ENCODE results near the gene SIDT1. TPM values are rescaled to one million over a fixed set of nuclear protein-coding genes. Genes with fewer than 3 reads are reported as not detected.

Gene SIDT1
- total RNA-seq, 1 experiment from 2014 or later: not detected

DNA sequence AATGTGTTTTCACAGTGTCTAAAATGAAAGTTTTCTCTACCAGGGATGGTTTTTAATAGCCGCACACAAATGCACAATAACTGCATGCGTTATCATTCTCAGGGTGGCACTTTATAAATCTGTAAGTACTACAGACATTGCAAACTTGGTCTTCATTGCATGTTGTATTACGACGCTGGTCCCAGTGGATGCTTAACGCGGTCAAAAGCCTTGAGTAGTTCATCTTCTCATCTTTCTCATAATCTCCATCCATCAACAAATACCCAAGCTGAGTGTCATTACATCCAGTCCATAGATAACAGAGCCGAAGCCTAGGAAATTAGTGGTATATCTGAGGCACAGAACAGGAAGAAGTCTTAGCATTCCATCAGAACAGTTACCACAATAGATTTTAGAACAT lies 91.5 kb downstream of the SIDT1 start:
- no peak overlapping the region for H2AFZ ChIP-seq (ENCODE audit: low read length)
- no peaks in the 10 kb centered on the region for H3K9me3 ChIP-seq (ENCODE audit: control insufficient read depth, low read depth, low read length)
- no peak overlapping the region for H2BK15ac ChIP-seq (ENCODE audit: low read depth, low read length)
- no peaks in the 10 kb centered on the region for H3K9me3 Mint-ChIP-seq
- H3K4ac ChIP-seq (ENCODE audit: low read depth, low read length): no peak overlapping the region
- no peak overlapping the region for H3K56ac ChIP-seq (ENCODE audit: insufficient read length, low read depth, low read length)
- H3K79me2 ChIP-seq (ENCODE audit: insufficient read depth, low read length): no peaks in the 10 kb centered on the region
- no peak overlapping the region for H2AK5ac ChIP-seq (ENCODE audit: insufficient read length, low read length)
- no peak overlapping the region for H3K18ac ChIP-seq (ENCODE audit: insufficient read length, low read depth, low read length)
- H3K36me3 Mint-ChIP-seq (ENCODE audit: insufficient read depth in 1 of 3, low read depth in 3 of 3): no peaks in the 10 kb centered on the region
- no peak overlapping the region for H2BK20ac ChIP-seq (ENCODE audit: low read depth, low read length, poor library complexity, severe bottlenecking)
- no peaks in the 10 kb centered on the region for H4K20me1 ChIP-seq (ENCODE audit: control insufficient read depth, insufficient read depth, insufficient read length)
- no CpG with 5 or more reads among the region's 7 CpGs for WGBS (ENCODE audit: extremely low coverage, insufficient read length, low lambda C conversion rate)
- H3K27me3 ChIP-seq (ENCODE audit: insufficient read depth, low read length): no peaks in the 10 kb centered on the region
- H4K91ac ChIP-seq (ENCODE audit: insufficient read length, low read depth, low read length): no peak overlapping the region
- no peak for DNase-seq
- no peak overlapping the region for H2BK5ac ChIP-seq (ENCODE audit: insufficient read length, low read length)
- H3K23me2 ChIP-seq (ENCODE audit: insufficient read length, low read depth, low read length, poor library complexity, severe bottlenecking): no peaks in the 10 kb centered on the region
- TF ChIP-seq, protein P1, sequence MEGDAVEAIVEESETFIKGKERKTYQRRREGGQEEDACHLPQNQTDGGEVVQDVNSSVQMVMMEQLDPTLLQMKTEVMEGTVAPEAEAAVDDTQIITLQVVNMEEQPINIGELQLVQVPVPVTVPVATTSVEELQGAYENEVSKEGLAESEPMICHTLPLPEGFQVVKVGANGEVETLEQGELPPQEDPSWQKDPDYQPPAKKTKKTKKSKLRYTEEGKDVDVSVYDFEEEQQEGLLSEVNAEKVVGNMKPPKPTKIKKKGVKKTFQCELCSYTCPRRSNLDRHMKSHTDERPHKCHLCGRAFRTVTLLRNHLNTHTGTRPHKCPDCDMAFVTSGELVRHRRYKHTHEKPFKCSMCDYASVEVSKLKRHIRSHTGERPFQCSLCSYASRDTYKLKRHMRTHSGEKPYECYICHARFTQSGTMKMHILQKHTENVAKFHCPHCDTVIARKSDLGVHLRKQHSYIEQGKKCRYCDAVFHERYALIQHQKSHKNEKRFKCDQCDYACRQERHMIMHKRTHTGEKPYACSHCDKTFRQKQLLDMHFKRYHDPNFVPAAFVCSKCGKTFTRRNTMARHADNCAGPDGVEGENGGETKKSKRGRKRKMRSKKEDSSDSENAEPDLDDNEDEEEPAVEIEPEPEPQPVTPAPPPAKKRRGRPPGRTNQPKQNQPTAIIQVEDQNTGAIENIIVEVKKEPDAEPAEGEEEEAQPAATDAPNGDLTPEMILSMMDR (conservative IDR thresholded peaks at IDR 0.05): no peak
- no peak overlapping the region for H4K5ac ChIP-seq (ENCODE audit: insufficient read length, low read depth, low read length)
- H3K4me3 Mint-ChIP-seq: no peak overlapping the region
- no peak overlapping the region for H3K23ac ChIP-seq (ENCODE audit: insufficient read length, low read depth, low read length)
- no peak overlapping the region for H3K27ac Mint-ChIP-seq
- H3K9ac ChIP-seq (ENCODE audit: extremely low read depth, insufficient read length, low read length): no peak overlapping the region
- H3K4me1 ChIP-seq (ENCODE audit: insufficient read depth, low read length): no peaks in the 10 kb centered on the region
- H3K27ac ChIP-seq (ENCODE audit: insufficient read length, low read depth, low read length): no peak overlapping the region
- 0 out of 4 replicates have a peak, but pooled peaks cover 2 to 4% of the 10 kb centered on the region in 2 experiments for H3K4me1 Mint-ChIP-seq
- no peak overlapping the region for H3K4me2 ChIP-seq (ENCODE audit: insufficient read depth, insufficient read length, low read length)
- H3K27me3 Mint-ChIP-seq (ENCODE audit: low read depth): peaks cover 14% of the 10 kb centered on the region
- H3K79me1 ChIP-seq (ENCODE audit: insufficient read depth, low read depth, low read length, poor library complexity, severe bottlenecking): no peaks in the 10 kb centered on the region
- no peak overlapping the region for H3T11ph ChIP-seq (ENCODE audit: low read length)
- no peak overlapping the region for H4K8ac ChIP-seq (replicated peaks; ENCODE audit: insufficient read length, low read depth, low read length)
- H2BK12ac ChIP-seq (ENCODE audit: insufficient read length, low read depth, low read length): no peak overlapping the region
- H2BK120ac ChIP-seq (ENCODE audit: low read depth, low read length, poor library complexity, severe bottlenecking): no peak overlapping the region
- H3K14ac ChIP-seq (ENCODE audit: insufficient read depth, low read length): no peak overlapping the region

All from H9 (cell line).